Measurements from ENCODE around the gene FAM131C.

- TF ChIP-seq TAF1 (IDR thresholded peaks at IDR 0.05; ENCODE audit: borderline replicate concordance, low read depth, low read length): no peak
- TF ChIP-seq POLR2AphosphoS5 (IDR thresholded peaks at IDR 0.05; ENCODE audit: low read depth, low read length): no peak
- no peak for TF ChIP-seq POLR2A (IDR thresholded peaks at IDR 0.05; ENCODE audit: low read depth, low read length)
Measured at GRCh38 chr1:16085522-16085921, 12.1 kb upstream of the FAM131C start.
